COLO829 (cell line): Measurements from ENCODE around the gene ADARB2.
"Not testable (repeated sequence)": the region's sequence is repeated elsewhere in the genome, so short reads cannot be mapped to it uniquely, and the experiment has no call there.

Experiments
- DNase-seq: peaks from one replicate; pipeline ENCODE4 v3.0.0; 2012; ENCODE audit warnings: low spot score

Gene ADARB2

DNA sequence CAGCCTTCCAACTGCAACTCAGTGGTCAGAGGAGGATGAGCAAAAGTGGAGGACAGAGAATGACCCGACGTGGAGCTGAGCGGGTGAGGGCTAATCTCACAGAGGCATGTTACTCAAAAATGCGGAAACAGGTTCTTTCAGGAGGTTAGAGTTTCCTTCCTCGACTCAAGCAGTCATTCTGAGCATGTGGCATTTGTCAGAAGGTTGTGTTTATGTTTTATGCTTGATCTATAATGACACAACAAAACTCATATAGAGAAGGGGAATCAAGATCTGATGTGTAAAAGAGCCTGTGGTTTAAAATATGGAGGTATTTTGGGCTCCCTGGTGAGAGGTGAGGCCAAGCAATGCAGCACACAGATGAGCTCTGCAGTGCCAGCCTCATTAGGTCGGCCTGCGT lies 311.4 kb downstream of the ADARB2 start:
- no peak for DNase-seq

DNA sequence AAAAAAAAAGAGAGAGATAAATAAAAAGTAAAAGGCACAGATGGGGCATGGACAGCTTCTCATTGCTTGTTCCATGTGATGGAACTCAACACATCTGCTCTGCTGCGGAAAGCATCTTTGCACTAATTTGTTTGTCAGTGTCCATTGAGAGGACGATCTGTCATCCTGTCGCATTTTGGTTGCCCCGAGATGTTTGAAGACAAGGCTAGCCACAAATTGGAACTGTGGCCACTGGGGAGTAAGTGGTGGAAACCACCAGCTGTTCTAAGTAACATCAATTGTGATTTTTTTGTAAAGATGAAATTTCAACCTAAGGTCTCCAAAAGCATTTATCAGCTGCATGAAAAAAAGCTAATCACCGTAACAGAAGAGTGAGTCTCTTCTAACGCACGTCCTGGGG lies 312.7 kb downstream of the ADARB2 start:
- DNase-seq = no peak

DNA sequence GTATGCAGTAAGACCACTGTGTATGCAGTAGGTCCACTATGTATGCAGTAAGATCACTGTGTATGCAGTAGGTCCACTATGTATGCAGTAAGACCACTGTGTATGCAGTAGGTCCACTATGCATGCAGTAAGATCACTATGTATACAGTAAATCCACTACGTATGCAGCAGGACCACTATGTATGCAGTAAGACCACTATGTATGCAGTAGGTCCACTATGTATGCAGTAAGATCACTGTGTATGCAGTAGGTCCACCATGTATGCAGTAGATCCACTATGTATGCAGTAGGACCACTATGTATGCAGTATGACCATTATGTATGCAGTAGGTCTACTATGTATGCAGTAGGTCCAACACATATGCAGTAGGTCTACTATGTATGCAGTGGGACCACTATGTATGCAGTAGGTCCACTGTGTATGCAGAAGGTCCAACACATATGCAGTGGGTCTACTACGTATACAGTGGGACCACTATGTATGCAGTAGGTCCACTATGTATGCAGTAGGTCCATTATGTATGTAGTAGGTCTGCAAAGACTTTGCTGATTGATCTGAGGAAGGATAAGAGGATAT lies 313.6 kb downstream of the ADARB2 start:
- DNase-seq = no peak

DNA sequence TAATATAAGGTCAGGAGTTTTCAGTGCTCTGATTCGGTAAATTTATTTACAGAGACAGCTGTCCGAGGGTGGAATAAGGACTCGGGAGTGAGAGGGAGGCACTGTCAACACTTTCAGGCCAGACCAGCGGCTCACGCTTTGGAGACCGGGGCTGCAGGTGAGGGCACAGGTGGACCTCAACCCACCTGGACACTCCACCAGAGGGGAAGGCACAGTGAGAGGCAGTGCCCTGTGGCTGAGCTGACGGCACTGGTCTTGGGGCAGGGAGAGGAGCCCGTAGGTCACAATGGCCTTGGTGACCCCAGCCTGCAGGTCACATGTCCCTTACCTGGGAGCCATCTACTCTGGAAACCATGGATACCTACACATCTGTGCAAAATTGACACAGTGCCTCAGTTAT lies 315.1 kb downstream of the ADARB2 start:
- no peak for DNase-seq

DNA sequence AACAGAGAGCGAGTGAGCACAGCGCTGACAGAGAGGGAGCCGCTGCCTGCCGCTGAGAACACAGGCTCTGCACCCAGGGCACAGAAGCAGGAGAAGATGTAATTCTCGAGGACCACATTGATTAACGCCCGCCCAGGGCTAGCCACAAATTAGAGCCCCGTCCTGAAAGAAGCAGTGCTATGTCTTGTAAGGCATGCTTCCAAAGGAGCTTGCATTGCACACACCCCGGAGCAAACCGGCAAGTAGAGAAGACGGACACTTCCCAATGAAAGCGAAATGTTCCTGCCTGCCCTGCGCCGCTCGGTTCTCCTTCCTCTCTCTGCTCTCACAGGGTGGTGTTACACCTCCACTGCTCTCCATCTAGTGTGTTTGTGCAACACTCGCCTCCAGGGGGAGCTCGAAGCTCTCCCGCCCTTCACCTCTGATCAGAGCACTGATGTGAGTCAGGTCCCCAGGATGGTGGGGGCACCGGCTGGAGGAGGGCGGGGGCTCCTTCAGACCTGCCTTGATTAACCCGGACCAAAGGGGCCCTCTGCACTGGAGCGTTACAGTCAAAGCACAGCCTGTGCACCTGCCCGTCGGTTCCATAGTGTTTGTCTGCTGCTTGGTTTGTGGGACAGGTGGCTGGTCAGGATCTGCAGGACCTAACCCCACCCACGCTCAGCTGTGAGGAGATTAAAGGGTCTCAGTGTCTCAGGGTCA lies 316.5 kb downstream of the ADARB2 start:
- DNase-seq = peak; percentile 27

DNA sequence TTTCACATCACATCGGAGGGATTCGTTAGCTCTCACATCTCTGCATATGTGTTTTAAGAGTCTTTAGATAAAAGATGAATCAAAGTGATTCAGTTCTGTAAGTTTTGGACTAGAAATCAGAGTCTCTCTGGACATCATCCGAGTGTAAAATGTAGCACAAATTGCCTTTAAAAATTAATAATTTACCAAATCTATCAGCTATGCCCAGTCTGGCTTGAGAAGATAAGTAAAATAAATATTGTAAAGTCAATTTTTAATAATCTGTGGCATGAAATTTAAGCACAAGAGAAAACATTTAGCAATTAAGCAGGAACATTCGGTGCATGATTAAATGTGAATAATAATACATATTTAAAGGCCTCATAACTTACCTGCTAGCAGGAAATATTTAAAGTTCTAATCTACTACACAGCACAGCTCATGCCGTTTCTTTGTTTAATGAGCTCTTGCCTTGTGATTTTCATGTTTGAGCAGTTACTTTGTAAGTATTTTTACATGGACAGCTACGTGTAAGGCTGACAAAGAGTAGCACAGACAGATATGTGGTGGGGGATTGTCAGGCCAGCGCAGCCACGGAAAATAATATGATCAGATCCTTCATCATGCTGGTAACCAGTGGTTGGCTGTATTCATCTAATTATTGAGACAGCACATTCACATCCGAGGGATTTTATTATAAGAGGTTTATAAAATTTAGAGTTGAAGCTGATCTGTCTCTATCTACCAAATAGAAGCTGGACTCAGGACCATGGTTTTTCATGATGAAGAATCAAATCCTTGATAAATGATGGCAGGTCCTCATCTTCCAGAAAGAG lies 317.3 kb downstream of the ADARB2 start:
- no peak for DNase-seq

DNA sequence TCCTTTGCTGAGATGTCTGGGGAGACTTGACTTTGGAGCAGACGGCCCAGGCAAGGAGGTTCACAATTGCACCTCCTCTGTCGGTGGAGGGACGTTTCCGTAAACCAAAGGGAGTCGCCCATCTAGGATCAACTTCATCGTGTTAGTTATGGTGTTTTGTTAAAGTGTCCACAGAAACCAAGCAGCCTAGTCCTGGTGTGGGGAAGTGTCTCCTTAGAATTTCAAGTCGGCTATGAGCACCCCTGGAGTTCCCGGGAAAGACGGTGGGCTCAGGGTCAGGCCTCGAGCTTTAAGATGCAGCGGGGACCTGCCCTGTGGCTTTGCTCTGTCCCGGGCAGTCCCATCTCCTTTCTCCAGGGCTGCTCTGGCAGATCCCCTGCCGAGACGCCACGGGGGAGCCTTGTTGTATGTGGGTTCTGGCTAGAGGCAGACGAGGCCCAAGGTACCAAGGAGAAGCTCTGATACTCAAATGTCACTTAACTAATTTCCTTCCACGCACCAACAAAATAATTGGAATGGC lies 319.2 kb downstream of the ADARB2 start:
- DNase-seq = no peak

DNA sequence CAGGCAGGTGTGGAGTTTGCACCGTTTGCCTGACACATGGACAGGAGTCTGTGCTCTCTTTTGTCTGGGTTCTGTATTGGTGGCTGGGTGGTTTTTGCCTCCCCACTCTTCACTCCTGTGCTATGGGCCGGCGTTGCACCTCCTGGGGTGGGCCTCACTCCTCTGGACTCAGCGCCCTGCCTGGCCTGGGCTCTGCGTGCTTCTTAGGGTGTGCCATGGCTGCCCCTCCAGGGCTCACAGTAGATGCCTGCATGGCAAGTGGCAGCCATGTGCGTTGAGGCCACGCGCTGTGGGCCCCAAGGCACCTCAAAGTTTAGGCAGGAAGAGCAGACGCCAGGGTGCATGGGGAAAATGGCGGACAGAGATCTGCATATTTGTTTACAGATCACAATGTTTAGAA lies 319.8 kb downstream of the ADARB2 start:
- no peak for DNase-seq

DNA sequence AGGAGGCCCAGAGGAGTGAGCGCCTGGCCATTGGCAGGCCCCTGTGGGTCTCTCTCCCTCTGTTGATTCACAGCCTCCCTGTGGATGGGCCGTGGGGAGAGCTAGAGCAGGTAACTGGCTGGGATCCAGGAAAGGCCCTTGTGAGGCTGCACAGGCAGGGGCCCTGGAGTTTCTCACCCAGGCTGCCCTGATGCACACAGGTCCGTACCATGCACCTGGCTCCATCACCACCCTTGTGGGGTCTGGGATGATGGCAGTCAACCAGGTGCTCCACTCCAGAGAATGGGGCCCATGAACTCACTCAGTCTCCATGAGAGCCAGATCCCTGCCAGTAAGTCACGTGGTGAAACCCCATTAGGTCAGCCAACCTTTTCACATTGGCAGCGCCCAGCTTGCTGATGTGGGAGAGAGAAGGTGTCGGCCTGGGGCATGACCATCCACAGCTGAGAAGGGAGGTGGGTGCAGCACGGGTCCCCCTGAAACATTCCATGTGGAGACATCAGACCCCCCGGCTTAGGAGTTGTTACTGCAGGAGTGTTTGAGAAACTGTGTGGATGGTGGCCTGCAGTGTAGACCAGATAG lies 320.8 kb downstream of the ADARB2 start:
- DNase-seq = no peak

DNA sequence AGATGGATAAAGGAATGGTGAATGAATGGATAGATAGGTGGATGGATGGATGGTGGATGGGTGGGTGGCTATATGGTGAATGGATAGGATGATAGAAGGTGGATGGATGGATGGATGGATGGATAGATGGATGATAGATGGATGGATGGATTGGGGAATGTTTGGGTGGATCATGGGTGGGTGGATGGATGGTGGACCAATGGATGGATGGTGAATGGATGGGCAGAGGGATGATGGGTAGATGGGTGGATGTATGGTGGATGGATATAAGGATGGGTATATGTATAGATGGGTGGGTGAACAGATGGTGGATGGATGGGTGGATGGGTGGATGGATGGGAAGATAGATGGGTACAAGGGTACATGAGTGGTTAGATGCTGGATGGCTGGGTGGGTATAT lies 322.4 kb downstream of the ADARB2 start:
- DNase-seq = no peak

DNA sequence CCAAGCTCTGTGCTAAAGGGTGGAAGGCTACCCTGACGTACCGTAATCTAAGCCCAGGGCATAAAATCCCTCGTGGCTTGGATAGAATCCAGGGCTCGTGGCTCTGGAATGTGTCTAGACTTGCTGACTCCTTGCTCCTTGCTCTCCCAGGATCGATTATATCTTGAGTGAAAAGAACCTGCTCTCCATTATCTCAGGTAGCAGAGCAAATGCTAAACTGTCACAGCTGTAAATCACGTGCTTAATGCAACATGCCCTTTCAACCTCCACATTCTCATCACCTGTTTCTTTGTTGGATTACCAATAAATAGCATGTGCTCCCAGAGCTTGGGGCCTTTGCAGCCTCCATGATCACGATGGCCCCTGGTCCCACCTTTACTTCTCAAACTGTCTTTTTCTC lies 323.0 kb downstream of the ADARB2 start:
- not testable (repeated sequence) for DNase-seq

DNA sequence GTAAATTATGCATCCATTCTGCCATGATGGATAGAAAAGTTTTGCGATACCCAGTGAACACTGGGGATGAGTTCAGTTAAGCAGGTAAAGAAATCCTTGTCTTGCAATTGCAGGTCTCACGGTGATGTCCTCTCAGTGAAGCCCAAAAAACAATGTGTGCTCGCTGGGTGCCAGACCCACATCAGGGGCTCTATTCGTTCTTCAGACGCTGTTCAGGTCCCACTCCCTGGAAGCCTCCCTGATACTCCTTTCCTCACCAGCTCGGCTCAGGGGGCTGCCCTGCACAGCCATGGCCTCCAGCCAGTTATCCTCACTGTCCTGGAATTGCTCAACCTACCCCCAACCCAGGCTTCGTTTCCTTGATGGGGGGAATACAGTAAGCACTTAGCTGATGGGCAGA lies 323.5 kb downstream of the ADARB2 start:
- no peak for DNase-seq

DNA sequence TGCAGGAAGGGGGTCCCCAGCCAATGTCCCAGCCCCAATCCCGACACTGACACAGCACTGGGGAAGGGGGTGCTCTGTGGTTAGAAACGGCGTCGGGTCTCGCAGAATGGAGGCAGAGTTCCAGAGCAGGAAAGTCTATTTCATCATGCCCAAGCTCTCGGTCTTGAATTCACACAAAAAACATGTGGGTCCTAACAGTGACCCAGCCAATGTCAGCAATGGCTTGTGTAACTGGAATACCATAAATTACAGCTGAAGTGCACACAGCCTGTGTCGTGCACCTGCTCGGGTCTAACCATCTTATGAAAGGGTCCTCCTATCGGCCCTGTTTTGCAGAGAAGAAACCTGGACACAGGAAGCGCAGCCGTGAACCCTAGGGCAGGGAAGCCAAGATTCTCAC lies 324.1 kb downstream of the ADARB2 start:
- no peak for DNase-seq

DNA sequence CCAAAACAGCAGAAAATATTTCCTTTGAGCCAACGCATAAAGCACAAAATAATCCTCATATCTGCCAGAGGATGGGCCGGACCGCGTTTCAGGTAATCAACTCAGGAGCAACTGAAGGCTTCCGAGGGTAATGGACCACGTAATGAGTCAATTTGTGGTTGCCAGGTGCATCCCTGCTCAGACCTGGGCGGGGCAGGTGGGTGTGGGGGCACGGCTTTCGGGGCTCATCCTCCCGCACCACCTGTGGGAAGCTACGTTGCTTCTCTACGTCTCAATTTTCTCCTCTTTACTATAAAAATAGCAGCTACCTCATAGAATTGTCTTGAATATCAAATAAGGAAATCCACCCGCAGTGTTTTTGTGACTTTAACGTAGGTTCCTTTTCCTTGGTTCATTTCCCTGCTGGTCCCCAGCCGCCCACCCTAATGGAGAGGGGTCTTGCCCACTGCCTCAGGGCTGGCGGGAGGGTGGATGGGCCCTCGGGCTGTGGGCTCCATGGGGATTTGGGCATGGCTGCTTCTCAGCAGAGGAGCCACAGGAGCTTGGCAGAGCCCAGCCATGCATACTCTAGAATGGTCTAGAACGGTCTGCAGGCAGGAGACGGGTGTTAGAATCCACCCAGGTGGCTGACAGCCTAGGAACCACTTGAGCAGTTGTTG lies 324.7 kb downstream of the ADARB2 start:
- no peak for DNase-seq

DNA sequence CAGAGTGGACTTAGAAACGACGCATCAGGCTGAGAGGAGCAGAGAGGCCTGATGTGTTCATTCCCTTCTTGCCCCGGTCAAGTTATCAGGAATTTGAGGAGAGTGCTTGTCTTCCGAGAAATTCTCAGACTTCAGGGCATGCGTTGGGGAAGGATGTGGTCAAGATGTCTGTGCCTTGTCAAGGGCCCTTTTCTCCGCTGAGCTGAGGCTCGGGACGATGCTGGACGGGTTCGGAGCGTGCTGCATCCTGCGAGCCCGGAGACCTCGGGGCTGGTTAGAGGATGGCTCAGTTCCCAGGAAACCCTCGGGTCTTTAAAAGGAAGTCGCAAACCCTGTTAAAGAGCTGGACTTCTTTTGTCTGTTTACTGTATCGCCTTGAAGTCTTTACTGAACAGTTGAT lies 325.4 kb downstream of the ADARB2 start:
- no peak for DNase-seq

DNA sequence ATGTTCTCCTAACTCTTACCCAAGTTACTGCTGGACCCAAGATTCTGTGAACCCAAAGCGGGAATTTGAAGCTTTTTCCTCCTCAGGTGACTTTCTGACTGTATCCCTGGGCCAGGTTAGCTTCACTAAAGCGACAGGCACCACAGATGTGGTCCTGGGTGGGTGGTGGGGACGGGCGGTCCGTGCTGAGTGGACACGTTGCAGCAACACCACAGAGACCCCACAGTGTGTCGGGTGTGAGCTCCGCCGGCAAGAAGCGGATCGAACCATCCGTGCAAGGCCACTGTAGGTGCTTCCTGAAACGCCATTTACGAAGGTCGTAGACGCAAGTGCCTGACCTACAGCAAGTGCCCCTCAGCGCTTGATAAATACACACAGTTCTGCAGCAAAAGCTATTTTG lies 325.9 kb downstream of the ADARB2 start:
- DNase-seq = no peak

DNA sequence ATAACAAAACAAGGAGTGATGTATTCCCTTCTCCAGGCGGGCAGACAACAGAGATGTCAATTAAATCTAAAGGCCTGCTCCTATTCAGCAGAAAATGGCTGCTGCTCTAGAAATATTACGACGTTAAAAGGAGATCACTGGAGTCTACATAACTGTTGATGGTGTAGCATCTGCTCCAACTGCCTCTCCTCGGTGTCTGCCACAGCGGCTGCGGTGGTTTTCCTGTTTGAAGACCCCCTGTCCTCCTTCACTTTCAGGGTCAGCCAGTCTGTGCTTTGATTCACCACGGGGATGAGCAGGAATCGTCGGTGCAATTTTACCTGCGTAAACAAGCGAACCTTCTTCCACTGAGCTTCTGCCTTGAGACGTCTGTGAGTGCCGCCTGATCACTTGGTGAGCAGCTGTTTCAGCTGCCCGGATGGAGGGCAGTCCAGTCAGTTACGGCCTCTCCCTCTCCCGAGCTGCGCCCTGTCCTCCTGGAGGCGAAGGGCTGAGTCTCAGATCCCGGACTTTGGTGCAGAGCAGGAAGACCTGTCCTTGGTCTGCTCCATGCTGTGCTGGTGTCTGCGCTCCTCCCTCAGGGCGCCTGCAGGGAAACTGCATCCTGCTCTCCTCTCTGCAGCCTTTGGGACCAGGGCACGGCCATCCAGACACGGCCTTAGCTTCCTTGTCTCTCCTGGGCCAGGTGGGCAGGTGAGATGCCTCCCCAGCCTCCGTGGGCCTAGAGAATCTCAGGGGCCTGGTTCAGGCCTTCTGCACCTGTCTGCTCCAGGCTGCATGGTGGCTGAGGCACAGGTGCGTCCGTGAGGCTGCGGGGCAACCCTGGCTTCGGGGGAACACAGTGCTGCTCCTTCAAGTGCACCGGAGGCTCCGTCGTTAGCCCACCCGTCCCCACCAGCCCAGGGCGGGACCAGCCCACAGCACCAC lies 326.6 kb downstream of the ADARB2 start:
- no peak for DNase-seq

DNA sequence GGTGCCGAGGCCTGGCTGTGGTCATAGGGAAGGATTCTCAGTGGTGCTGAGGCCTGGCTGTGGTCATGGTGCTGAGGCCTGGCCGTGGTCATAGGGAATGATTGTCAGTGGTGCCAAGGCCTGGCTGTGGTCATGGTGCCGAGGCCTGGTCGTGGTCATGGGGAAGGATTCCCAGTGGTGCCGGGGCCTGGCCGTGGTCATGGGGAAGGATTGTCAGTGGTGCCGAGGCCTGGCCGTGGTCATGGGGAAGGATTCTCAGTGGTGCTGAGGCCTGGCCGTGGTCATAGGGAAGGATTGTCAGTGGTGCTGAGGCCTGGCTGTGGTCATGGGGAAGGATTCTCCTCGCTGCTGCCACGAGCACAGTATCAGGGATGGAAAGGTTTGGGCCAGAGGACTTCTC lies 327.3 kb downstream of the ADARB2 start:
- no peak for DNase-seq

DNA sequence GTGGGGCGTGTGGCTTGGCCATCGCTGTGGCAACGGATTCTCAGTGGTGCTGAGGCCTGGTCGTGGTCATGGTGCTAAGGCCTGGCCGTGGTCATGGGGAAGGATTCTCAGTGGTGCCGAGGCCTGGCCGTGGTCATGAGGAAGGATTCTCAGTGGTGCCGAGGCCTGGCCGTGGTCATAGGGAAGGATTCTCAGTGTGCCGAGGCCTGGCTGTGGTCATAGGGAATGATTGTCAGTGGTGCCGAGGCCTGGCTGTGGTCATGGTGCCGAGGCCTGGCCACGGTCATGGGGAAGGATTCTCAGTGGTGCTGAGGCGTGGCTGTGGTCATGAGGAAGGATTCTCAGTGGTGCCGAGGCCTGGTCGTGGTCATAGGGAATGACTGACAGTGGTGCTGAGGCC lies 327.9 kb downstream of the ADARB2 start:
- no peak for DNase-seq

DNA sequence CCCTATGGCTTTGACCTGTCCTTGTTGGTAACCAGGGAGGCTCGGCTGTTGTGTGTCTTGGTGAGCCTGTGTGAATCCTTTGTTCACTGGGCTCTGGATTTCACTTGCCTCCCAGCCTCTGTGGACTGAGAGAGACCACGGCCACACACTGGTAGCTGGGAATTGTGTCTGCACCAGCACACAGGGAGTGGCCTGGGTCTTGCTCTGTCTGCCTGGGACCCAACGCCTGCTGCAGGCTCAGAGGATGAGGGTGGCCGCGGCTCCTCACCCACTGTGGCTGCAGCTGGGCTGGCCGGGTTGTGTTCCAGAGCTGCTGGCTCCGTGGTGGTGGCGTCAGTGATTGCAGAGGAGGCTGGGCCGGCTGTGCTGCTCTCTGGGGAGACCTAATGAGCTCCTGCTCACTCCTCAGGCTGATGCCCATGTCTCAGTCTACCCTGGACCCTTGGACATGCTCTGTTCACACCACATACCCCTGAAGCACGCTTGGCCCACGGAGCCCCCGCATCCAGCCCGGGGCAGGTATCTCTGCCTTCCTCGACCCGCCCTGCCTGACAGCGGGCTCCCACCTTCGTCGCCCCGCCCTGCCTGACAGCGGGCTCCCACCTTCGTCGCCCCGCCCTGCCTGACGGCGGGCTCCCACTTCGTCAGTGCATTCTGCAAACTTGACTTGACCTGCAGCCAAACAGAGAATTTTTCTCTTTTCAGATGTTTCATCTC lies 328.5 kb downstream of the ADARB2 start:
- DNase-seq = no peak
